ENCODE data around the gene RGS7.

DNA sequence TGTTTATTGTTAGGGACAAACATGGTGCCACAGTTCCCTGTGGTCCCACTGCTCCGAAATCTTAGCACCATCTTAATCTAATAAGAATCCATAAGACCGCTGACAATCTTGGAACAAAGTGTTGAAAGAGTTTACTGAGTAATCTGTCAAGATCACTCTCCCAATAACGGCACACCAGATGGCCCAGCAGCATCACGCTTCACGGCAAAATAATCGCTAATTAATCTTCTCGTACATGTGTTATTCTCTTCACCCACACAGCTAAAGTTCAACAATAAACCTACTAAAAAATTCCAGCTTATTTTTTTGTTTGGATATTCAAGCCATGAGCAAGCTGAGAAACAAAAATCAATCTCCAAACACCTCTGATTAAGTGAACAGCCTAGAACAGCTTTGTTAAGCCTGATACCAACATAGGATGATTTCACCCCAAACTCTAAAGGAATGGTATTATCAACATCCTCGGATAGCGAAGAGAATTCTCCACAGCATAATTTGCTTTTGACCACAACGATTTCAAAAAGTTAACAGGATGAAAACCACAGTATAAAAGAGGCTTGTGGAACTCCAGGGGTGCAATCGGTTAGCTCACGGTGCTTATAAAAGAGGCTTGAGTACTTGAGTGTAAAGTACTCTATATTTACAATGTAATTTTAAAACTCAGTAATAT lies 415.2 kb downstream of the RGS7 start:
- TF ChIP-seq, protein P1, sequence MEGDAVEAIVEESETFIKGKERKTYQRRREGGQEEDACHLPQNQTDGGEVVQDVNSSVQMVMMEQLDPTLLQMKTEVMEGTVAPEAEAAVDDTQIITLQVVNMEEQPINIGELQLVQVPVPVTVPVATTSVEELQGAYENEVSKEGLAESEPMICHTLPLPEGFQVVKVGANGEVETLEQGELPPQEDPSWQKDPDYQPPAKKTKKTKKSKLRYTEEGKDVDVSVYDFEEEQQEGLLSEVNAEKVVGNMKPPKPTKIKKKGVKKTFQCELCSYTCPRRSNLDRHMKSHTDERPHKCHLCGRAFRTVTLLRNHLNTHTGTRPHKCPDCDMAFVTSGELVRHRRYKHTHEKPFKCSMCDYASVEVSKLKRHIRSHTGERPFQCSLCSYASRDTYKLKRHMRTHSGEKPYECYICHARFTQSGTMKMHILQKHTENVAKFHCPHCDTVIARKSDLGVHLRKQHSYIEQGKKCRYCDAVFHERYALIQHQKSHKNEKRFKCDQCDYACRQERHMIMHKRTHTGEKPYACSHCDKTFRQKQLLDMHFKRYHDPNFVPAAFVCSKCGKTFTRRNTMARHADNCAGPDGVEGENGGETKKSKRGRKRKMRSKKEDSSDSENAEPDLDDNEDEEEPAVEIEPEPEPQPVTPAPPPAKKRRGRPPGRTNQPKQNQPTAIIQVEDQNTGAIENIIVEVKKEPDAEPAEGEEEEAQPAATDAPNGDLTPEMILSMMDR (IDR thresholded peaks at IDR 0.05 in 8 of 11, conservative IDR thresholded peaks at IDR 0.05 in 3 of 11): no peak
- TF ChIP-seq POLR2AphosphoS5 (IDR thresholded peaks at IDR 0.05) (no peak), POLR2A (IDR thresholded peaks at IDR 0.05) (no peak)
